HG03066 (cell line): ENCODE results near the gene PLA2G4C.

ENCODE experiments used
- ATAC-seq: cut with Tn5 transposase; IDR thresholded peaks from one replicate; pipeline ENCODE4 v1.9.1; 2021; ENCODE audit warnings: low read depth; ENCODE audit not compliant: unreplicated experiment

The PLA2G4C gene

GRCh38 chr19:48000846-48001245, 109.8 kb downstream of the PLA2G4C start:
- ATAC-seq = no peak

- no peak for ATAC-seq
These were observed 111.8 kb downstream of the PLA2G4C start for GRCh38 chr19:47998800-47999199.
